ENCODE data around the gene OGG1.

GRCh38 chr3:9787714-9788113, 38.0 kb downstream of the OGG1 start:
- TF ChIP-seq ARNTL (CRISPR knock-in tag; IDR thresholded peaks at IDR 0.05; ENCODE audit: borderline replicate concordance, low read depth) (no peak), RARB (CRISPR knock-in tag; IDR thresholded peaks at IDR 0.05) (no peak), PATZ1 (CRISPR knock-in tag; IDR thresholded peaks at IDR 0.05; ENCODE audit: borderline replicate concordance) (no peak), TCF4 (CRISPR knock-in tag; IDR thresholded peaks at IDR 0.05; ENCODE audit: borderline replicate concordance) (no peak), CREB5 (CRISPR knock-in tag; IDR thresholded peaks at IDR 0.05; ENCODE audit: low read depth) (no peak), ZC3H10 (CRISPR knock-in tag; IDR thresholded peaks at IDR 0.05) (no peak), ZFP30 (CRISPR knock-in tag; IDR thresholded peaks at IDR 0.05) (no peak), POU6F1 (CRISPR knock-in tag; IDR thresholded peaks at IDR 0.05; ENCODE audit: borderline replicate concordance, low read depth) (no peak), PPARA (CRISPR knock-in tag; IDR thresholded peaks at IDR 0.05; ENCODE audit: borderline replicate concordance) (no peak), OSR1 (CRISPR knock-in tag; IDR thresholded peaks at IDR 0.05) (no peak), ZFP3 (CRISPR knock-in tag; IDR thresholded peaks at IDR 0.05) (no peak), ZNF565 (CRISPR knock-in tag; conservative IDR thresholded peaks at IDR 0.05; ENCODE audit: low read depth) (no peak), GLIS3 (CRISPR knock-in tag; IDR thresholded peaks at IDR 0.05) (no peak)
